Measurements from ENCODE around the gene AKAP6. TPM values are rescaled to one million over a fixed set of nuclear protein-coding genes. Genes with fewer than 3 reads are reported as not detected.

The AKAP6 gene
- total RNA-seq, 1 experiment from 2014 or later: 1.1 TPM

GRCh38 chr14:32709027-32709426 is 379.9 kb downstream of the AKAP6 start:
- H3K9me3 Mint-ChIP-seq: no peaks in the 10 kb centered on the region

More at GRCh38 chr14:32709027-32709426, 379.9 kb downstream of the AKAP6 start:
- no peak overlapping the region for H2BK5ac ChIP-seq (ENCODE audit: insufficient read length, low read length)
- H3K4me1 ChIP-seq (ENCODE audit: insufficient read depth, low read length): no peaks in the 10 kb centered on the region
- H3K4me3 Mint-ChIP-seq: no peak overlapping the region
- DNase-seq: no peak
- H3K14ac ChIP-seq (ENCODE audit: insufficient read depth, low read length): no peak overlapping the region
- H3K4me2 ChIP-seq (ENCODE audit: insufficient read depth, insufficient read length, low read length): no peak overlapping the region
- H4K20me1 ChIP-seq (ENCODE audit: control insufficient read depth, insufficient read depth, insufficient read length): no peaks in the 10 kb centered on the region
- H2BK15ac ChIP-seq (ENCODE audit: low read depth, low read length): no peak overlapping the region
- WGBS (ENCODE audit: extremely low coverage, insufficient read length, low lambda C conversion rate): no CpG with 5 or more reads among the region's 4 CpGs
- H4K5ac ChIP-seq (ENCODE audit: insufficient read length, low read depth, low read length): no peak overlapping the region
- H3K27ac Mint-ChIP-seq: no peak overlapping the region
- H2BK120ac ChIP-seq (ENCODE audit: low read depth, low read length, poor library complexity, severe bottlenecking): no peak overlapping the region
- H3K18ac ChIP-seq (ENCODE audit: insufficient read length, low read depth, low read length): no peak overlapping the region
- H3K9me3 ChIP-seq (ENCODE audit: control insufficient read depth, low read depth, low read length): no peaks in the 10 kb centered on the region
- no peak overlapping the region for H3K56ac ChIP-seq (ENCODE audit: insufficient read length, low read depth, low read length)
- no peak overlapping the region for H4K91ac ChIP-seq (ENCODE audit: insufficient read length, low read depth, low read length)
- no peak overlapping the region for H3K27ac ChIP-seq (ENCODE audit: insufficient read length, low read depth, low read length)
- no peaks in the 10 kb centered on the region for H3K27me3 Mint-ChIP-seq (ENCODE audit: low read depth)
- H3K23me2 ChIP-seq (ENCODE audit: insufficient read length, low read depth, low read length, poor library complexity, severe bottlenecking): no peaks in the 10 kb centered on the region
- no peak overlapping the region for H3K23ac ChIP-seq (ENCODE audit: insufficient read length, low read depth, low read length)
- no peaks in the 10 kb centered on the region for H3K79me2 ChIP-seq (ENCODE audit: insufficient read depth, low read length)
- no peak overlapping the region for H3K9ac ChIP-seq (ENCODE audit: extremely low read depth, insufficient read length, low read length)
- no peaks in the 10 kb centered on the region for H3K27me3 ChIP-seq (ENCODE audit: insufficient read depth, low read length)
- H2AK5ac ChIP-seq (ENCODE audit: insufficient read length, low read length): no peak overlapping the region
- no peaks in the 10 kb centered on the region for H3K79me1 ChIP-seq (ENCODE audit: insufficient read depth, low read depth, low read length, poor library complexity, severe bottlenecking)
- no peak overlapping the region for H2BK12ac ChIP-seq (ENCODE audit: insufficient read length, low read depth, low read length)
- H3K36me3 Mint-ChIP-seq (ENCODE audit: insufficient read depth in 1 of 3, low read depth in 3 of 3): no peaks in the 10 kb centered on the region
- H3K4ac ChIP-seq (ENCODE audit: low read depth, low read length): no peak overlapping the region
- no peak overlapping the region for H2BK20ac ChIP-seq (ENCODE audit: low read depth, low read length, poor library complexity, severe bottlenecking)
- no peak for TF ChIP-seq CTCF (conservative IDR thresholded peaks at IDR 0.05)
- H2AFZ ChIP-seq (ENCODE audit: low read length): no peak overlapping the region
- H4K8ac ChIP-seq (replicated peaks; ENCODE audit: insufficient read length, low read depth, low read length): no peak overlapping the region
- peaks cover 3 to 7% of the 10 kb centered on the region in 2 experiments; a peak in 3 of 4 replicates for H3K4me1 Mint-ChIP-seq
- no peak overlapping the region for H3T11ph ChIP-seq (ENCODE audit: low read length)

Data from H9 (cell line).